HG02571 (cell line): ENCODE measurements around the gene MICAL3.
A peak's percentile ranks its signal among the peaks of the same experiment; 100 is the strongest.

ENCODE experiments used
- ATAC-seq: cut with Tn5 transposase; IDR thresholded peaks from one replicate; pipeline ENCODE4 v1.9.1; 2021; ENCODE audit warnings: mild to moderate bottlenecking, moderate library complexity; ENCODE audit not compliant: unreplicated experiment

The MICAL3 gene

GRCh38 chr22:17974703-17975372 lies 49.5 kb downstream of the MICAL3 start:
- no peak for ATAC-seq

GRCh38 chr22:17974087-17974486 lies 50.3 kb downstream of the MICAL3 start:
- ATAC-seq: no peak

GRCh38 chr22:17973217-17973616 lies 51.1 kb downstream of the MICAL3 start:
- ATAC-seq: no peak

GRCh38 chr22:17972385-17973191 lies 51.8 kb downstream of the MICAL3 start:
- no peak for ATAC-seq

DNA sequence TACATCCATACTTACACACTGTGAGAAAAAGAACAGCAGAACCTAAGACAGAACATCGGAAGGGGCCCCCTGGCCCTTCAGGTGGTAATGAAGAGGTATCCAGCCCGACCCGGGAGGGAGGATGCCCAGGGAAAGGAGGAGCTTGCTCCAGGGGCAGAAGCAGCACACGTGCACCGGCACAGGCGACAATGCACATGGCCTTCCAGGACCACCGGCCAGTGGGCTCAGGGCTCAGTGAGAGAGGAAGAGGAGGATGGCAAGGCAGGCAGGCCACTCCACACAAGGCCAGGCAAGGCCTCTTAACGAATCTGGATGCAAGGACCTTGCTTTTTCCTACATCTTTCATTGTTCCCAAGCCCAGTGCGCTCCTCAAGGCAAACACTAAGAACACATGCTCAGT lies 52.6 kb downstream of the MICAL3 start:
- ATAC-seq: no peak

DNA sequence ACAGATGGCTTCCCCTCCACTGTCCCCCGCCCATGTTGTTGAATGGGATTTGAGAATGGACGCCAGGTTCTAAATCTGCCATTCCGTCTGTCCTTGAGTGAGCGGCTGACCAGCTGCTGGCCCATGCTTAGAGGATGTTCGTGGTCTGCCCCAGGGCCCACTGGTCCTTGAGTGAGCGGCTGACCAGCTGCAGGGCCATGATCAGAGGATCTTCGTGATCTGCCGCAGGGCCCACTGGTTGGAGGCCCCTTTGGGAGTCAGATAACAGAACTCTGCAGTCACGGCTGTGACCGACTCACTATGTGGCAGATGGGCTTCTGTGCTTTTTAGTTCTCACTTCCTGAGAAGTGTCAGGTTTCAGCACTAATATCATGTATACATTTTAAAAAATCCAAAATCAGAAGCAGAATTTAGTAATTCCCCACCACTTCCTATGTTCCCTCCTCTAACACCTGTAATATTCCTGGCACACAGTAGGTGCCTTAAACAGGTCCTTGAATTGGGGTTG lies 54.1 kb downstream of the MICAL3 start:
- ATAC-seq: no peak

DNA sequence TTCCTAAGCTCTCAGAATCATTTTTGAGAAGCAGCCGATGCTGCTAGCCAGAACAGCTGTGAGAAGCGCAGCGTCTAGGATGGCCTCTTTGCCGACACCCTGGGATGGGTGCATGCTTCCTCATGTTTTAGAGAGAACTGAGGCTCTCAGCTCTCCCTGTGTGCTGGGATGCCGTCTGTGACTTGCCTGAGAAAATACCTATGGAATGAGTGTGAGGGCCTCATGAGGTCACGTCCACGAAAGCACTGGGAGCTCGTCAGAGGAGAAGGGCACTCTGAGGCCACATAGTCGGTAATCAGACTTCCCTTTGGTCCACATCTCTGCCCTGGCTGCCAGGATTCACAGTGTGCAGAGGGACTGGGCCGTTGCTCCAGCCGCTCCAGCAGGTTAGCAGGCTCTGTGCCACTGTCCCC lies 54.7 kb downstream of the MICAL3 start:
- ATAC-seq: no peak

GRCh38 chr22:17968126-17968525 lies 56.2 kb downstream of the MICAL3 start:
- no peak for ATAC-seq

- no peak for ATAC-seq
Measured at GRCh38 chr22:17966403-17966717, 58.0 kb downstream of the MICAL3 start.

DNA sequence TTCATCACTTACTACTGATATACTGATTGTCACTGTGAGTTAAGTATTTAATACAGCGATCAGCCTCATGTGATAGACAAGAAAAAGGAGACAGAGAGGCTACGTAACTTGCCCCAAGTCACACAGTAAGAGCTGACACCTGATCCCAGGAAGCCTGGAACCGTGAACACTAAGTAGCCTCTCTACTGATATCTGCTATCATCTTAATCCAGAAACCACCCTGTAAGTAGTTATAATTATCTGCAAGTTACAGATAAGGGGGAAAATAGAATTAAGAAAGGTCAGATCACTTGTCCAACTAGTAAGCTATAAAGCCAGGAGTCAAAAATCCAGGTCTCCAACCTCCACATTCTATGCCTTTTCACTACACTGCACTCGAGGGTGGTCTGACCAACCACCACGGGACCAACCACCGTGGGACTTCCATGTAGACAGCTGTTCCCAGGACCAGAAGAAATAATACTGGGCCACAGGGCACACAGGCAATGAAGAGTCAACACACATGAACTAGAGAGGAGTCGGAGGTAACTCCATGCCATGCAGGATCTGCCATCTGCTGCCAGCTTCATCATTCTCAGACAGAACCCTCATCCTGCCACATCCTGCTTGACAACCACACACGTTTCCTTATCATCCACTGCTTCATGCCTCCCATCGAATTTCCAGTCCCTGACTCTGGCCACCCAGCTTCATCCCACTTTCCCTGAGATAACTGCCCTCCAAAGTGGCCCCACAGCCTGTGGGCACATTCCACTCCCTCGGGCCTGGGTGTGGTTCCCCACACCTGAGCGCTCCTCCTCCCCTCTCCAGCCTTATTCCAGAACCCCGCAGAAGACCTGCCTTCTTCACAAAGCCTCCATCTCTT lies 58.6 kb downstream of the MICAL3 start:
- no peak for ATAC-seq

DNA sequence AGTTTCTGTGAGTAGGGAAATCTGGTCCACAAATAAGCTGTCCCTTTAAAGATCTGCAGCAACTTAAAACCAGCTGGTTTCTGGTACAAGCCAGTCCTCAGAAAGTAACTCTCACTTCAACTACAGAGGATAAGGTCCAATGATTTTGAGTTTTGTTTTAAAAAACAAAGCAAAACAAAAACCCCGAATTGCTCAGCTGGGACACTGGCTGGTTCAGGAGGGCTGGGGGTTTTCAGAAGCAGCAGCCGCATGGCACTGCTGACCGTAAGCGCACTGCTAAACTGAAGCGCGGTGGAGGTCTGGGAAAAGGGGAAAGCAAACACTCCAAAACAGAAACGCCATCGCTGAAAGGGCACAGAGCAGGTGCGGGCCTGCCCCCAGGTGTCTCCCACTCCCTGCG lies 59.7 kb downstream of the MICAL3 start:
- peak; percentile 61 for ATAC-seq

DNA sequence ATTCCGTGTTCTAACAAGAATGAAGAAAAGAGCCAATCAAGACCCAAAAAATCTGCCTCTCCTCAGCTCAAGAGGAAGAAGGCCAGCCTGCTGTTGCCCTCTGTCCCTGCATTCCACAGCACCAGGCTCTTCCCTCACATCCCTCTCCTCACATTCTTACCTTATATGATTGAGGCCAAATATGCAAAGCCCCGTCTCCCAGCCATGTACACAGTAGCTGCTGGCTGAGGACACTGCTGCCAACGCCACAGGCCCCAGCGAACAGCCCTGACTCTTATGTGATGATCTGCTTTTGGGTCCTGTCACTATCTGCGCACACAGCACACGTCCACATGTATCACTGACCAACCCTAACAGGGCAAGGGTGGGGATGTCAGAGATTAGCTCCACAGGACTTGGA lies 60.2 kb downstream of the MICAL3 start:
- peak; percentile 26 for ATAC-seq

- ATAC-seq: no peak
Measured at GRCh38 chr22:17963015-17963414, 61.3 kb downstream of the MICAL3 start.

- ATAC-seq: no peak
Measured at GRCh38 chr22:17962168-17962567, 62.2 kb downstream of the MICAL3 start.

DNA sequence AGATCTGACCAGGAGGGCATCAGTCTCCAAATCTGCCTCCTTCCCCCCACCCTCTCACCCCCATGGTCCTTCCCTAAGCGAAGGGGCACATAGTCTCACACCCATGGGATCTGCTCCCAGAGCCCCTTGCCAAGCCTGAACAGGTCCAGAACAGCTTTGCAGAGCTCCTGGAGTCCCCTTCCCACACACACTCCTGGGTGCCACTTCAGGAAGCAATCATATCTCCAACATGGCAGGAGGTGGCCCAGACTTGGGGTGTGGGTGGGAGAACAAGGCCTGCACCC lies 63.0 kb downstream of the MICAL3 start:
- ATAC-seq: no peak

DNA sequence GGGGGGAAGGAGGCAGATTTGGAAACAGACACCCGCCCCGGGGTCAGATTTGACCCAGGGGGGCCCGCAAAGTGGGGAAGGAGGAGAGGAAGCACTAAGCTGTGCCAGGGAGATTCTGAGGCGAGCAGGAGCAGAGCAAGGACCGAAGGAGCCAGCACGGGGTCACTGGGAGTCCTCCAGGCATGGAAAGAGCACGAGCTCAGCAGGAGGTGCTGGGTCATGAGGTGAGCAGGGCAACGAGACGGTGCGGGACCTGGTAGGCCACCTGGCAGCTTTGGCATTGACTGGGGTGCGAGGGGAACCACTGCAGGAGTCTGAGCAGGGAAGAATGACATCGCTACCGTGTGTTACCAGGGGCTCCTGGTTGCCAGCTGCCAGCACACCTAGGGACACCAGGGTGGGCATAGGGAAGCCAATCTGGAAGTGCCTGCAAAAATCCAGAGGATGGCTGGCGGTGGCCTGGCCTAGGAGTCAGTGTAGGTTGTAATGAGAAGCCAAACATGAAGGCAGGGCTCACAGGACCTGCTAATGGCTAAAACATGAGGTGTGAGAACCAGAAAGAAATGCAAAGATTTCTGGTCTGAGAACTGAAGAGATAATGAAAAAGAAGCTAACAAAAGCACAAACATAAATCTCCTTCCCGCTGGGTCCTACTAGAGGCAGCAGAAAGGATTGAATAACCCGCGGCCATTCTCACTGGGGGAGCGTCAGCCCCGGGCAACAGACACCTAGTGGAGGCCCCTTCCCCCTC lies 63.5 kb downstream of the MICAL3 start:
- no peak for ATAC-seq

DNA sequence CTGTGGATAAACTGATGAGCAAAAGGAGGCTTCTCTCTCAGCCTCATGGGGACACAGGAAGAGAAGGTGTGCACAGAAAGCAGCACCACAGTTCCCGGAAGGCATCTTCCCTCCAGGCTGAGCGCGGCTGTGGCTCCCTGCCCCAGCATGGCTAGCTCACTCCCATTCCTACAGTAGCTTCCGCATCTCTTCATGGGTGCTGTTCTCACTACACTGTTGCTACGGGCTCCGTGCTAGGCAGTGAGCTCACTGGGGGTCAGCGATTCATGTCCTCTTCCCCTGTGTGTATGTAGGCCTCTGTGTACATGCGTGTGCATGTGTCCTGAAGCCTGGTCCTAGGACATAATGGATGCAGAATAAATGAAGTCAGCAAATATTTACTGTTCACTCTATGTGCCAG lies 64.3 kb downstream of the MICAL3 start:
- no peak for ATAC-seq

GRCh38 chr22:17958166-17958565 lies 66.2 kb downstream of the MICAL3 start:
- ATAC-seq: no peak

DNA sequence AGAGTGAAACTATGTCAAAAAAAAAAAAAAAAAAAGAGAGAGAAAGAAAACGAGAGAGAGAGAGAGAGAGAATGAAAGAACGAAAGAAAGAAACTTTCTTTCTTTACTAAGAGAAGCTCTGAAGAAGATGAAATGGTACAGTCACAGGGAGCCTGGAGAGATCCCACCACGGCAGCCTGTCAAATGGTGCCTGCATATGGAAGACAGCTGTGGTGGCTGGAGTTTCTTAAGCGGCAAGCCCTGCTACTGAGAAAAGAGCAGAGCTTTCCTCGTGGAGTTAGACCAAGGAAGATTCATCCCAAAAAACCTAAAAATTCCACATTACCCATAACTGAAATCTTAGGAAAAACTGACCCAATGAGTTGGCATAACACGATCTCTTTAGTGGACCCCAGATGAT lies 66.7 kb downstream of the MICAL3 start:
- no peak for ATAC-seq

- ATAC-seq: no peak
Measured at GRCh38 chr22:17957204-17957603, 67.2 kb downstream of the MICAL3 start.

- no peak for ATAC-seq
Measured at GRCh38 chr22:17956630-17957029, 67.7 kb downstream of the MICAL3 start.
